Suprapubic skin (tissue), 4 donors: ENCODE results near the gene ALOXE3. TPM values are rescaled to one million over a fixed set of nuclear protein-coding genes. Genes with fewer than 3 reads are reported as not detected.

Experiments used
- DNase-seq, 2 donors: peaks; one replicate each; pipeline ENCODE4 v3.0.0-alpha.2; 2019; ENCODE audit warnings: low spot score in 2 of 2
- H3K27ac ChIP-seq: fragments of 200-600 bp; sonication (generic); one replicate; pipeline ENCODE4 v1.5.1; 2019
- H3K27me3 ChIP-seq: fragments of 200-600 bp; sonication (generic); one replicate; pipeline ENCODE4 v1.5.1; 2019
- H3K36me3 ChIP-seq: fragments of 200-600 bp; sonication (generic); one replicate; pipeline ENCODE4 v1.5.1; 2019
- H3K4me1 ChIP-seq: fragments of 200-600 bp; sonication (generic); one replicate; pipeline ENCODE4 v1.5.1; 2019
- H3K4me3 ChIP-seq: fragments of 200-600 bp; sonication (generic); one replicate; pipeline ENCODE4 v1.5.1; 2019; ENCODE audit warnings: mild to moderate bottlenecking
- H3K9me3 ChIP-seq: fragments of 200-600 bp; sonication (generic); one replicate; pipeline ENCODE4 v1.5.1; 2019
- CTCF ChIP-seq, 2 donors: fragments of 200-600 bp in 1 of 2; fragments of 450-650 bp in 1 of 2; sonication (generic) in 1 of 2; IDR thresholded peaks; one replicate each; pipeline ENCODE4 v1.5.1; 2016 to 2019; ENCODE audit warnings: antibody characterized with exemption in 2 of 2, mild to moderate bottlenecking in 1 of 2, moderate library complexity in 1 of 2
- EP300 ChIP-seq: sonication (generic); formaldehyde crosslinking; IDR thresholded peaks from one replicate; pipeline ENCODE4 v1.6.1; 2017; ENCODE audit warnings: antibody characterized with exemption
- POLR2A ChIP-seq, 2 donors: fragments of 450-650 bp; IDR thresholded peaks; one replicate each; pipeline ENCODE4 v1.6.1; 2017; ENCODE audit warnings: antibody characterized with exemption in 2 of 2, mild to moderate bottlenecking in 2 of 2, moderate library complexity in 2 of 2
- POLR2AphosphoS5 ChIP-seq, 3 donors: sonication (generic); formaldehyde crosslinking; IDR thresholded peaks; one replicate each; pipeline ENCODE4 v1.6.1; 2017; ENCODE audit warnings: antibody characterized with exemption in 3 of 3
- WGBS: methylation state at CpG from one replicate; pipeline ENCODE4 v1.1.5; 2018; 5-methylcytosine and 5-hydroxymethylcytosine counted together
- total RNA-seq, 4 donors: library from RNA; depleted of rRNA; stranded (reverse); fragments of >200 nt; gene quantifications; one replicate each; pipeline ENCODE4 v1.1.0, GENCODE V29; 2016

The ALOXE3 gene
- total RNA-seq, 4 donors from 2014 or later: 44.5 to 95.3 (median 69.9) TPM

- H3K9me3 ChIP-seq: no peaks in the 10 kb centered on the region
- no peak for TF ChIP-seq EP300
- no peak for TF ChIP-seq POLR2A (IDR thresholded peaks at IDR 0.05)
- no peak for TF ChIP-seq CTCF (IDR thresholded peaks at IDR 0.05)
- TF ChIP-seq POLR2AphosphoS5 (IDR thresholded peaks at IDR 0.05): no peak
- WGBS: 48% methylated on average over 5 of the region's 5 CpGs
- H3K27me3 ChIP-seq: peaks cover 24% of the 10 kb centered on the region
- H3K4me3 ChIP-seq: no peak overlapping the region
- no peaks in the 10 kb centered on the region for H3K36me3 ChIP-seq
- peaks cover 28% of the 10 kb centered on the region for H3K4me1 ChIP-seq
- DNase-seq: no peak
- no peak overlapping the region for H3K27ac ChIP-seq
These were observed 12.3 kb downstream of the ALOXE3 start for GRCh38 chr17:8105957-8106398.

DNA sequence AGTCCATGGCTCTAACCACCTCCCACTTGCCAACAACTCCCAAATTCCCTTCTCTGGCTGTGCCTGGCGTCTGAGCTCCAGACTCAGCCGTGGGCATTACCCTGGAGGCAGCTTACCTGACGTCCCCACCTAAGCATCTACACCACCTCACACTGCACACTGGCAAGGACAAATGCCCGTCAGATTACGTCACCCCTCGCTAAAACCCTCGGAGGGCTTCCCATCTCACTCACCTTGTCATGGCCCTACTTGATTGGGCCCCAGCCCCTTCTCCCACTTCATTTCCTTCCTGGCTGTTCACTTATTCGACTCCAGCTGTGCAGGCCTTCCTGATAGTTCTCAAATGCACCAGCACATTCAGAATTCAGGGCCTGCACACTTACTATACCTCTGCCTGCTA, 13.4 kb downstream of the ALOXE3 start:
- TF ChIP-seq POLR2A (IDR thresholded peaks at IDR 0.05): no peak
- no peak for TF ChIP-seq POLR2AphosphoS5 (IDR thresholded peaks at IDR 0.05)
- no peak for TF ChIP-seq CTCF (IDR thresholded peaks at IDR 0.05)
- TF ChIP-seq EP300: no peak
- WGBS: 67% methylated on average over 8 of the region's 8 CpGs
- H3K36me3 ChIP-seq: no peaks in the 10 kb centered on the region
- H3K27ac ChIP-seq: no peak overlapping the region
- H3K9me3 ChIP-seq: no peaks in the 10 kb centered on the region
- H3K4me3 ChIP-seq: no peak overlapping the region
- DNase-seq: no peak
- peaks cover 16% of the 10 kb centered on the region for H3K27me3 ChIP-seq
- peaks cover 23% of the 10 kb centered on the region for H3K4me1 ChIP-seq

DNA sequence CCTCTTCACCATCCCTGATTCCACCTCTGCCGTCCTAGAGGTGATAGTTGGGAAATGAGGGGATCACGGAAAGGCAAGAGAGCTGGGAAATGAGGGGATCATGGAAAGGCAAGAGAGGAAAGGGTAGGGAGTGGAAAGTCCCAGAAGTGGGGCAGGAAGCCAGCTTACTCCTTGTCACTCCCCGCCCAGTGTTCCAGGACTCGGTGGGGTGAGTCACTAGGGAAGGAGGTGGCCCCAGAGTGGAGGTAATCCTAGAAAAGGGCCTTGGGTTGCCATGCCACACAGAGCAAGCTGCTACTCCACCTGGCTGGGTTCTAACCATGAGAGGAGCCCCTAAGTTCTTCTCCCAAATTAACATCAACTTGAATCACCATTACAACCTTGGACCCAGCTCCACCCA, 14.8 kb downstream of the ALOXE3 start:
- H3K27me3 ChIP-seq: peaks cover 3% of the 10 kb centered on the region
- peaks cover 18% of the 10 kb centered on the region for H3K4me1 ChIP-seq
- no peaks in the 10 kb centered on the region for H3K36me3 ChIP-seq
- no peak for DNase-seq
- no peak overlapping the region for H3K4me3 ChIP-seq
- no peaks in the 10 kb centered on the region for H3K9me3 ChIP-seq
- H3K27ac ChIP-seq: no peak overlapping the region
- WGBS: 67% methylated on average over 4 of the region's 4 CpGs
- TF ChIP-seq CTCF (IDR thresholded peaks at IDR 0.05) (no peak), POLR2A (IDR thresholded peaks at IDR 0.05) (no peak), EP300 (no peak), POLR2AphosphoS5 (IDR thresholded peaks at IDR 0.05) (no peak)

DNA sequence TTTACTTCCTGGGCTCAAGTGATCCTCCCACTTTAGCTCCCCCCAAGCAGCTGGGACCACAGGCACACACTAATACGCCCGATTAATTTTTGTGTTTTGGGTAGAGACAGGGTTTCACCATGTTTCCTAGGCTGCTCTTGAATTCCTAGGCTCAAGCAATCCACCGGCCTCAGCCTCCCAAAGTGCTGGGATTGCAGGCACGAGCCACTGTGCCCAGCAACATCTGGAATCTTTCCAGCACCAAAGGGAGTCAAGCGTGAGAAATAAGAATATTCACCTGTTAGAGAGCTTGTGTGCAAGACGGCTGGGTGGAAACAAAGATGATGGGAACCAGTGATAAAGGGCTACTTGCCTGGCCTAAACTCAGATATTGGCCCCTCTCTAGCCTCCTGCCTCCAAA, 16.6 kb downstream of the ALOXE3 start:
- H3K4me1 ChIP-seq: peaks cover 18% of the 10 kb centered on the region
- no peak overlapping the region for H3K4me3 ChIP-seq
- no peak overlapping the region for H3K27ac ChIP-seq
- H3K36me3 ChIP-seq: no peaks in the 10 kb centered on the region
- no peak for DNase-seq
- WGBS: 83% methylated on average over 6 of the region's 6 CpGs
- TF ChIP-seq POLR2AphosphoS5 (IDR thresholded peaks at IDR 0.05) (no peak), EP300 (no peak), POLR2A (IDR thresholded peaks at IDR 0.05) (no peak), CTCF (IDR thresholded peaks at IDR 0.05) (no peak)
- H3K9me3 ChIP-seq: no peaks in the 10 kb centered on the region
- no peaks in the 10 kb centered on the region for H3K27me3 ChIP-seq

DNA sequence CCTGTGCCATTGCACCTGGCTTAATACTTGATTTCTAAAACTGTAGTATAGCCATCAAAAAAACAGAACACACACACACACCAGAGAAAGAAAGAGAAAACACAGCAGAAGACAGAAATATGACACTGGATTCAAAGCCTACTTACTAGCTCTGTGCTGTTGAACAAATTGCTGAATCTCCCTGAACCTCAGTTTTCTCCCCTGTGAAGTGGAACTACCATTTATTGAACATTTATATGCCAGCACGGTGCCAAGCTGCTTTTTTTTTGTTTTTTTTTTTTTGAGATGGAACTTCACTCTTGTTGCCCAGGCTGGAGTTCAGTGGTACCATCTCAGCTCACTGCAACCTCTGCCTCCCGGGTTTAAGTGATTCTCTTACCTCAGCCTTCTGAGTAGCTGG, 17.6 kb downstream of the ALOXE3 start:
- H3K9me3 ChIP-seq: no peaks in the 10 kb centered on the region
- H3K4me3 ChIP-seq: no peak overlapping the region
- H3K27ac ChIP-seq: no peak overlapping the region
- H3K4me1 ChIP-seq: peaks cover 10% of the 10 kb centered on the region
- no peaks in the 10 kb centered on the region for H3K36me3 ChIP-seq
- DNase-seq: no peak
- TF ChIP-seq POLR2A (IDR thresholded peaks at IDR 0.05): no peak
- 81% methylated on average over 2 of the region's 2 CpGs for WGBS
- H3K27me3 ChIP-seq: no peaks in the 10 kb centered on the region

GRCh38 chr17:8100111-8100510, 18.2 kb downstream of the ALOXE3 start:
- Histone ChIP-seq H3K4me3 (no peak overlapping the region), H3K36me3 (no peaks in the 10 kb centered on the region), H3K27me3 (no peaks in the 10 kb centered on the region), H3K9me3 (no peaks in the 10 kb centered on the region), H3K4me1 (peaks cover 10% of the 10 kb centered on the region), H3K27ac (no peak overlapping the region)
- WGBS: 47% methylated on average over 2 of the region's 2 CpGs
- no peak for DNase-seq
- TF ChIP-seq CTCF (IDR thresholded peaks at IDR 0.05) (no peak), POLR2A (IDR thresholded peaks at IDR 0.05) (no peak), POLR2AphosphoS5 (IDR thresholded peaks at IDR 0.05) (no peak), EP300 (no peak)
